Tibial artery (tissue), 4 donors: ENCODE data around the gene HLA-E.
"Not testable (repeated sequence)": the region's sequence is repeated elsewhere in the genome, so short reads cannot be mapped to it uniquely, and the experiment has no call there.

Source experiments
- DNase-seq, 2 donors: peaks; one replicate each; pipeline ENCODE4 v3.0.0-alpha.2; 2019
- H3K27ac ChIP-seq, 2 donors: fragments of 200-600 bp; sonication (generic) in 1 of 2; 1 replicate in 1 of 2; 2 replicates in 1 of 2; pipeline ENCODE4 v1.5.1; 2018 to 2019; ENCODE audit warnings: mild to moderate bottlenecking in 1 of 2
- H3K27me3 ChIP-seq, 2 donors: fragments of 200-600 bp; sonication (generic) in 1 of 2; one replicate each; pipeline versions ENCODE4 v1.5.1 to v1.6.0; 2016 to 2019
- H3K36me3 ChIP-seq, 3 donors: fragments of 200-600 bp; sonication (generic) in 2 of 3; one replicate each; pipeline ENCODE4 v1.5.1; 2016 to 2019; ENCODE audit warnings: mild to moderate bottlenecking in 2 of 3
- H3K4me1 ChIP-seq, 4 donors: fragments of 200-600 bp; sonication (generic) in 2 of 4; 1 replicate in 3 of 4; 2 replicates in 1 of 4; pipeline ENCODE4 v1.5.1; 2016 to 2019
- H3K4me3 ChIP-seq, 2 donors: fragments of 200-600 bp; sonication (generic) in 1 of 2; 1 replicate in 1 of 2; 2 replicates in 1 of 2; pipeline ENCODE4 v1.5.1; 2018 to 2019; ENCODE audit warnings: mild to moderate bottlenecking in 2 of 2
- H3K9me3 ChIP-seq, 3 donors: fragments of 200-600 bp; sonication (generic) in 1 of 3; one replicate each; pipeline ENCODE4 v1.5.1; 2016 to 2019
- CTCF ChIP-seq, 2 experiments: fragments of 200-600 bp in 1 of 2; fragments of 450-650 bp in 1 of 2; IDR thresholded peaks; one replicate each; pipeline ENCODE4 v1.5.1; 2017 to 2019; ENCODE audit warnings: antibody characterized with exemption in 2 of 2, mild to moderate bottlenecking in 1 of 2, moderate library complexity in 1 of 2
- intact Hi-C: fragments of 100-400 bp; cut with DNase I; formaldehyde crosslinking; loops from one replicate; pipeline ENCODE4 v1.15.0; 2023; ENCODE audit warnings: low total_unique reads

The HLA-E gene

GRCh38 chr6:30490026-30490876 lies 942 bp downstream of the HLA-E start:
- H3K9me3 ChIP-seq = no peaks in the 10 kb centered on the region
- no peak for TF ChIP-seq CTCF (IDR thresholded peaks at IDR 0.05)
- peaks cover 28 to 40% (median 40%) of the 10 kb centered on the region in 3 donors for H3K36me3 ChIP-seq
- intact Hi-C loops = no loop called here
- peak overlapping the region; percentile 96 to 97 for H3K27ac ChIP-seq
- peak; percentile 68 to 85 for DNase-seq
- H3K27me3 ChIP-seq = no peaks in the 10 kb centered on the region
- peaks cover 0 to 26% (median 17%) of the 10 kb centered on the region in 4 donors for H3K4me1 ChIP-seq
- peak overlapping the region; percentile 76 to 77 for H3K4me3 ChIP-seq

GRCh38 chr6:30491291-30491953 lies 2.1 kb downstream of the HLA-E start:
- intact Hi-C loops, H3K27ac ChIP-seq, DNase-seq, H3K9me3 ChIP-seq, H3K27me3 ChIP-seq: not testable (repeated sequence)
- Histone ChIP-seq H3K4me3 (peak overlapping the region; percentile 76 to 77), H3K36me3 (peaks cover 28 to 40% (median 40%) of the 10 kb centered on the region in 3 donors), H3K4me1 (peaks cover 0 to 26% (median 17%) of the 10 kb centered on the region in 4 donors)

GRCh38 chr6:30491991-30492952 lies 3.0 kb downstream of the HLA-E start:
- H3K4me1 ChIP-seq = peaks cover 0 to 26% (median 17%) of the 10 kb centered on the region in 4 donors
- no peaks in the 10 kb centered on the region for H3K9me3 ChIP-seq
- H3K4me3 ChIP-seq = peak overlapping the region; percentile 76 to 77
- no peak for TF ChIP-seq CTCF (IDR thresholded peaks at IDR 0.05)
- DNase-seq = no peak
- no peak overlapping the region for H3K27ac ChIP-seq
- intact Hi-C loops = no loop called here
- H3K36me3 ChIP-seq = peaks cover 28 to 40% (median 40%) of the 10 kb centered on the region in 3 donors
- no peaks in the 10 kb centered on the region for H3K27me3 ChIP-seq

- Histone ChIP-seq H3K36me3 (peaks cover 28 to 40% (median 40%) of the 10 kb centered on the region in 3 donors), H3K4me3 (no peak overlapping the region), H3K4me1 (peaks cover 0 to 26% (median 17%) of the 10 kb centered on the region in 4 donors), H3K27ac (no peak overlapping the region), H3K9me3 (no peaks in the 10 kb centered on the region), H3K27me3 (no peaks in the 10 kb centered on the region)
- intact Hi-C loops = loop anchor here (2.0 kb wide), 1 partner anchor 419 kb away; no protein-coding TSS in a partner anchor
- no peak for TF ChIP-seq CTCF (IDR thresholded peaks at IDR 0.05)
- no peak for DNase-seq
Observed at GRCh38 chr6:30493643-30494250, 4.4 kb downstream of the HLA-E start.

GRCh38 chr6:30494291-30494861 lies 5.1 kb downstream of the HLA-E start:
- Histone ChIP-seq H3K4me1 (peaks cover 0 to 26% (median 17%) of the 10 kb centered on the region in 4 donors), H3K27me3 (no peaks in the 10 kb centered on the region), H3K27ac (no peak overlapping the region), H3K36me3 (peaks cover 28 to 40% (median 40%) of the 10 kb centered on the region in 3 donors), H3K9me3 (no peaks in the 10 kb centered on the region), H3K4me3 (no peak overlapping the region)
- no peak for DNase-seq
- no peak for TF ChIP-seq CTCF (IDR thresholded peaks at IDR 0.05)
- intact Hi-C loops = loop anchor here (2.0 kb wide), 1 partner anchor 418 kb away; no protein-coding TSS in a partner anchor

- DNase-seq, H3K9me3 ChIP-seq, H3K27ac ChIP-seq, H3K27me3 ChIP-seq, H3K4me3 ChIP-seq: not testable (repeated sequence)
- peaks cover 0 to 25% (median 16%) of the 10 kb centered on the region in 4 donors for H3K4me1 ChIP-seq
- intact Hi-C loops = loop anchor here (2.0 kb wide), 1 partner anchor 418 kb away; no protein-coding TSS in a partner anchor
- H3K36me3 ChIP-seq = peaks cover 28 to 40% (median 40%) of the 10 kb centered on the region in 3 donors
Observed at GRCh38 chr6:30495060-30495459, 5.8 kb downstream of the HLA-E start.
